ENCODE measurements around the gene DNAI4.
"Not testable (repeated sequence)": the region's sequence is repeated elsewhere in the genome, so short reads cannot be mapped to it uniquely, and the experiment has no call there.

DNA sequence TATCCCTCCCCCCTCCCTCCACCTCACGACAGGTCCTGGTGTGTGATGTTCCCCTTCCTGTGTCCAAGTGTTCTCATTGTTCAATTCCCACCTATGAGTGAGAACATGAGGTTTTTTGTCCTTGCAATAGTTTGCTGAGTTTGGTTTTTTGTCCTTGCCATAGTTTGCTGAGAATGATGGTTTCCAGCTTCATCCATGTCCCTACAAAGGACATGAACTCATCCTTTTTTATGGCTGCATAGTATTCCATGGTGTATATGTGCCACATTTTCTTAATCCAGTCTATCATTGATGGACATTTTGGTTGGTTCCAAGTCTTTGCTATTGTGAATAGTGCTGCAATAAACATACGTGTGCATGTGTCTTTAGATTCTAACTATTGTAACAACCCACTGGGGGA, 128.8 kb downstream of the DNAI4 start:
- TF ChIP-seq, protein P1, sequence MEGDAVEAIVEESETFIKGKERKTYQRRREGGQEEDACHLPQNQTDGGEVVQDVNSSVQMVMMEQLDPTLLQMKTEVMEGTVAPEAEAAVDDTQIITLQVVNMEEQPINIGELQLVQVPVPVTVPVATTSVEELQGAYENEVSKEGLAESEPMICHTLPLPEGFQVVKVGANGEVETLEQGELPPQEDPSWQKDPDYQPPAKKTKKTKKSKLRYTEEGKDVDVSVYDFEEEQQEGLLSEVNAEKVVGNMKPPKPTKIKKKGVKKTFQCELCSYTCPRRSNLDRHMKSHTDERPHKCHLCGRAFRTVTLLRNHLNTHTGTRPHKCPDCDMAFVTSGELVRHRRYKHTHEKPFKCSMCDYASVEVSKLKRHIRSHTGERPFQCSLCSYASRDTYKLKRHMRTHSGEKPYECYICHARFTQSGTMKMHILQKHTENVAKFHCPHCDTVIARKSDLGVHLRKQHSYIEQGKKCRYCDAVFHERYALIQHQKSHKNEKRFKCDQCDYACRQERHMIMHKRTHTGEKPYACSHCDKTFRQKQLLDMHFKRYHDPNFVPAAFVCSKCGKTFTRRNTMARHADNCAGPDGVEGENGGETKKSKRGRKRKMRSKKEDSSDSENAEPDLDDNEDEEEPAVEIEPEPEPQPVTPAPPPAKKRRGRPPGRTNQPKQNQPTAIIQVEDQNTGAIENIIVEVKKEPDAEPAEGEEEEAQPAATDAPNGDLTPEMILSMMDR (IDR thresholded peaks at IDR 0.05), result not testable (repeated sequence)
- not testable (repeated sequence) for TF ChIP-seq POLR2A, POLR2AphosphoS5 (IDR thresholded peaks at IDR 0.05)
